ENCODE results near the gene PKD1.
A peak's percentile ranks its signal among the peaks of the same experiment; 100 is the strongest.
"Not testable (repeated sequence)": the region's sequence is repeated elsewhere in the genome, so short reads cannot be mapped to it uniquely, and the experiment has no call there.

PKD1 gene

GRCh38 chr16:2135770-2136490 lies at the start of gene PKD1:
Gene PKD1, minus strand, starts transcription at chr16:2135898. Its CDS starts 209 bp downstream, at chr16:2135689.
- FAIRE-seq, result not testable (repeated sequence)
- DNase-seq (ENCODE audit: insufficient read length, low spot score), result peak; percentile 38

- FAIRE-seq, result no peak
- no peak for TF ChIP-seq CTCF (IDR thresholded peaks at IDR 0.05; ENCODE audit: insufficient read depth, missing control alignments)
- DNase-seq (ENCODE audit: insufficient read length, low spot score), result no peak
Measured at GRCh38 chr16:2184962-2185361, 49.3 kb upstream of the PKD1 start.

- no peak for FAIRE-seq
- TF ChIP-seq CTCF (IDR thresholded peaks at IDR 0.05; ENCODE audit: insufficient read depth, missing control alignments), result no peak
- DNase-seq (ENCODE audit: insufficient read length, low spot score), result no peak
Measured at GRCh38 chr16:2184346-2184745, 48.6 kb upstream of the PKD1 start.

GRCh38 chr16:2183671-2184070 lies 48.0 kb upstream of the PKD1 start:
- TF ChIP-seq CTCF (IDR thresholded peaks at IDR 0.05; ENCODE audit: insufficient read depth, missing control alignments), result no peak
- FAIRE-seq (no peak), DNase-seq (ENCODE audit: insufficient read length, low spot score) (no peak)

- DNase-seq (ENCODE audit: insufficient read length, low spot score) (no peak), FAIRE-seq (no peak)
- TF ChIP-seq CTCF (IDR thresholded peaks at IDR 0.05; ENCODE audit: insufficient read depth, missing control alignments), result no peak
Measured at GRCh38 chr16:2181952-2182351, 46.3 kb upstream of the PKD1 start.

GRCh38 chr16:2180962-2181923 lies 45.5 kb upstream of the PKD1 start:
- TF ChIP-seq CTCF (IDR thresholded peaks at IDR 0.05; ENCODE audit: insufficient read depth, missing control alignments), result no peak
- FAIRE-seq (no peak), DNase-seq (ENCODE audit: insufficient read length, low spot score) (no peak)

GRCh38 chr16:2180461-2180860 lies 44.8 kb upstream of the PKD1 start:
- no peak for TF ChIP-seq CTCF (IDR thresholded peaks at IDR 0.05; ENCODE audit: insufficient read depth, missing control alignments)
- FAIRE-seq (no peak), DNase-seq (ENCODE audit: insufficient read length, low spot score) (no peak)

All from D721Med (cell line).